Neuronal stem cell (in vitro differentiated cells): Measurements from ENCODE around the gene PARD3.

Source experiments
- DNase-seq: peaks from one replicate; pipeline ENCODE4 v3.0.0-alpha.2; 2013; ENCODE audit warnings: low spot score
- H2AFZ ChIP-seq: one replicate; pipeline ENCODE4 v1.6.1; 2013; ENCODE audit warnings: mild to moderate bottlenecking, low read length, inconsistent platforms
- H2AK5ac ChIP-seq: 2 replicates; pipeline ENCODE4 v1.6.1; 2013; ENCODE audit warnings: low read depth, mild to moderate bottlenecking, inconsistent platforms, low read length, moderate library complexity, mixed read lengths
- H2BK120ac ChIP-seq: 2 replicates; pipeline ENCODE4 v1.6.1; 2013; ENCODE audit warnings: low read depth, mild to moderate bottlenecking, inconsistent platforms, low read length, moderate library complexity, mixed read lengths
- H2BK12ac ChIP-seq: one replicate; pipeline ENCODE4 v1.6.1; 2013; ENCODE audit warnings: low read length, inconsistent platforms
- H2BK15ac ChIP-seq: 2 replicates; pipeline ENCODE4 v1.6.1; 2013; ENCODE audit warnings: mild to moderate bottlenecking, low read length, inconsistent platforms, mixed read lengths
- H2BK5ac ChIP-seq: one replicate; pipeline ENCODE4 v1.6.1; 2013; ENCODE audit warnings: inconsistent platforms, mild to moderate bottlenecking, low read length, moderate library complexity
- H3K14ac ChIP-seq: one replicate; pipeline ENCODE4 v1.6.1; 2013; ENCODE audit warnings: low read length, inconsistent platforms
- H3K18ac ChIP-seq: 2 replicates; pipeline ENCODE4 v1.6.1; 2013; ENCODE audit warnings: low read length, inconsistent platforms
- H3K23ac ChIP-seq: 2 replicates; pipeline ENCODE4 v1.6.1; 2013; ENCODE audit warnings: low read depth, mild to moderate bottlenecking, mixed read lengths, low read length, inconsistent platforms; ENCODE audit not compliant: poor library complexity
- H3K27ac ChIP-seq: replicated peaks from 3 replicates; pipeline ENCODE4 v1.5.1; 2013; ENCODE audit warnings: low read length, inconsistent platforms
- H3K27me3 ChIP-seq, 3 experiments: 2 replicates each; pipeline ENCODE4 v1.6.1; 2013; ENCODE audit warnings: low read length in 3 of 3, mild to moderate bottlenecking in 2 of 3, inconsistent platforms in 1 of 3, low read depth in 1 of 3, mixed read lengths in 1 of 3, moderate library complexity in 1 of 3; ENCODE audit not compliant: control insufficient read depth in 3 of 3, insufficient read depth in 3 of 3
- H3K36me3 ChIP-seq, 2 donors: replicated peaks in 1 of 2; 2 replicates each; pipeline ENCODE4 v1.6.1; 2013; ENCODE audit warnings: low read length in 2 of 2; ENCODE audit not compliant: control insufficient read depth in 2 of 2, insufficient read depth in 2 of 2
- H3K4ac ChIP-seq: 2 replicates; pipeline ENCODE4 v1.6.1; 2013; ENCODE audit warnings: inconsistent platforms, mild to moderate bottlenecking, low read length, moderate library complexity
- H3K4me1 ChIP-seq, 2 donors: 1 replicate in 1 of 2; 2 replicates in 1 of 2; pipeline ENCODE4 v1.6.1; 2013; ENCODE audit warnings: low read length in 2 of 2, low read depth in 1 of 2; ENCODE audit not compliant: control insufficient read depth in 2 of 2, insufficient read depth in 1 of 2
- H3K4me2 ChIP-seq: one replicate; pipeline ENCODE4 v1.6.1; 2013; ENCODE audit warnings: mild to moderate bottlenecking, low read length, inconsistent platforms; ENCODE audit not compliant: insufficient read depth, poor library complexity, severe bottlenecking
- H3K4me3 ChIP-seq, 2 donors: 2 replicates each; pipeline ENCODE4 v1.5.1; 2013; ENCODE audit warnings: low read length in 2 of 2, mild to moderate bottlenecking in 2 of 2, inconsistent platforms in 1 of 2, moderate library complexity in 1 of 2
- H3K79me1 ChIP-seq: one replicate; pipeline ENCODE4 v1.6.1; 2013; ENCODE audit warnings: low read depth, mild to moderate bottlenecking, inconsistent platforms, low read length, moderate library complexity
- H3K9ac ChIP-seq: one replicate; pipeline ENCODE4 v1.6.1; 2013; ENCODE audit warnings: mild to moderate bottlenecking, low read depth, low read length, inconsistent platforms; ENCODE audit not compliant: poor library complexity
- H3K9me3 ChIP-seq, 2 donors: replicated peaks in 1 of 2; 2 replicates each; pipeline versions ENCODE3 to v1.6.1; 2013; ENCODE audit warnings: low read length in 2 of 2, mild to moderate bottlenecking in 2 of 2, inconsistent platforms in 1 of 2, low read depth in 1 of 2, mixed read lengths in 1 of 2, moderate library complexity in 1 of 2; ENCODE audit not compliant: control insufficient read depth in 2 of 2, insufficient read depth in 1 of 2
- H4K8ac ChIP-seq: one replicate; pipeline ENCODE4 v1.6.1; 2013; ENCODE audit warnings: low read depth, mild to moderate bottlenecking, inconsistent platforms, low read length, moderate library complexity
- H4K91ac ChIP-seq: one replicate; pipeline ENCODE4 v1.6.1; 2013; ENCODE audit warnings: low read length, low read depth, mild to moderate bottlenecking, inconsistent platforms; ENCODE audit not compliant: poor library complexity
- WGBS, 2 donors: extraction: QIAGEN DNeasy Blood & Tissue Kit; methylation state at CpG; one replicate each; pipeline ENCODE4 v1.1.7; 2013; ENCODE audit warnings: missing lambda C conversion rate in 2 of 2, mixed read lengths in 1 of 2; ENCODE audit not compliant: insufficient read length in 2 of 2, insufficient replicate concordance in 1 of 2; ENCODE audit errors: extremely low coverage in 2 of 2; 5-methylcytosine and 5-hydroxymethylcytosine counted together

The PARD3 gene

DNA sequence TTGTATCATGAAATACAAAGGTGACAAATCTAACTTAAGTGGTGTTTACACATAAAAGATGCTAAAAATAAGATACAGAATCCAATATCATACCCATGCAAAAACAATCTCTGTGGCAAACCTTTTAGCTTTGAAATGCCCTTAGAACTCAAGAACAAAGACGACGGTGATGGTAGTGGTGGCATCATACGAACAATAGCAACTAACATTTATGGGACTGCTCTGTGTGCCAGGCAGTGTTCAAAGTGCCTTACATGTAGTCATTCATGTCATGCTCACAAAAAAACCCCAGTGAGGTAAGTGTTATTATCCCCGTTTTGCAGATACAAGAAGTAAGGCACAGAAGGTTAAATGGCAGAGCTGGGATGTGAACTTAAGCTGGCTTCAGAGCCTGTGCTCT lies 563.9 kb downstream of the PARD3 start:
- Histone ChIP-seq H3K4me3 (no peak overlapping the region), H3K27me3 (no peaks in the 10 kb centered on the region), H3K36me3 (peaks cover 0 to 2% of the 10 kb centered on the region in 2 donors), H3K27ac (no peak overlapping the region), H2BK120ac (no peak overlapping the region), H2BK12ac (no peak overlapping the region), H3K23ac (no peak overlapping the region), H3K9ac (no peak overlapping the region), H3K14ac (no peak overlapping the region), H3K18ac (no peak overlapping the region), H2BK15ac (no peak overlapping the region), H3K4ac (no peak overlapping the region), H3K4me2 (no peak overlapping the region), H2BK5ac (no peak overlapping the region), H2AFZ (no peak overlapping the region), H4K91ac (no peak overlapping the region), H3K9me3 (no peaks in the 10 kb centered on the region), H3K79me1 (no peaks in the 10 kb centered on the region), H2AK5ac (no peak overlapping the region), H3K4me1 (peaks cover 7 to 8% of the 10 kb centered on the region in 2 donors), H4K8ac (no peak overlapping the region)
- DNase-seq = no peak
- whole genome bisulfite sequencing, 2 donors = no CpG with 5 or more reads among the region's 4 CpGs

- no peak overlapping the region for H3K23ac ChIP-seq
- no peak overlapping the region for H2BK5ac ChIP-seq
- no peaks in the 10 kb centered on the region for H3K9me3 ChIP-seq
- no peak overlapping the region for H2BK120ac ChIP-seq
- no peak overlapping the region for H3K18ac ChIP-seq
- no peak overlapping the region for H3K4ac ChIP-seq
- H3K14ac ChIP-seq = no peak overlapping the region
- H2BK12ac ChIP-seq = no peak overlapping the region
- no peak overlapping the region for H3K27ac ChIP-seq
- peaks cover 7 to 8% of the 10 kb centered on the region in 2 donors for H3K4me1 ChIP-seq
- no CpG with 5 or more reads among the region's 3 CpGs for WGBS, 2 donors
- peaks cover 0 to 2% of the 10 kb centered on the region in 2 donors for H3K36me3 ChIP-seq
- H4K91ac ChIP-seq = no peak overlapping the region
- H3K4me2 ChIP-seq = no peak overlapping the region
- DNase-seq = no peak
- H2AFZ ChIP-seq = no peak overlapping the region
- H2AK5ac ChIP-seq = no peak overlapping the region
- no peak overlapping the region for H3K4me3 ChIP-seq
- H3K9ac ChIP-seq = no peak overlapping the region
- H2BK15ac ChIP-seq = no peak overlapping the region
- no peaks in the 10 kb centered on the region for H3K27me3 ChIP-seq
- no peaks in the 10 kb centered on the region for H3K79me1 ChIP-seq
- H4K8ac ChIP-seq = no peak overlapping the region
Observed at GRCh38 chr10:34250722-34251121, 564.4 kb downstream of the PARD3 start.

GRCh38 chr10:34249634-34250033 lies 565.5 kb downstream of the PARD3 start:
- Histone ChIP-seq H2BK15ac (no peak overlapping the region), H3K9ac (no peak overlapping the region), H3K27me3 (no peaks in the 10 kb centered on the region), H3K14ac (no peak overlapping the region), H3K79me1 (no peaks in the 10 kb centered on the region), H2BK12ac (no peak overlapping the region), H3K23ac (no peak overlapping the region), H3K27ac (no peak overlapping the region), H2BK5ac (no peak overlapping the region), H3K18ac (no peak overlapping the region), H3K36me3 (peaks cover 0 to 2% of the 10 kb centered on the region in 2 donors), H2AK5ac (no peak overlapping the region), H3K4me3 (no peak overlapping the region), H3K4me1 (peaks cover 2 to 7% of the 10 kb centered on the region in 2 donors), H4K8ac (no peak overlapping the region), H4K91ac (no peak overlapping the region), H3K9me3 (no peaks in the 10 kb centered on the region), H2BK120ac (no peak overlapping the region), H2AFZ (no peak overlapping the region), H3K4ac (no peak overlapping the region), H3K4me2 (no peak overlapping the region)
- no CpG with 5 or more reads among the region's 4 CpGs for WGBS, 2 donors
- DNase-seq = no peak

DNA sequence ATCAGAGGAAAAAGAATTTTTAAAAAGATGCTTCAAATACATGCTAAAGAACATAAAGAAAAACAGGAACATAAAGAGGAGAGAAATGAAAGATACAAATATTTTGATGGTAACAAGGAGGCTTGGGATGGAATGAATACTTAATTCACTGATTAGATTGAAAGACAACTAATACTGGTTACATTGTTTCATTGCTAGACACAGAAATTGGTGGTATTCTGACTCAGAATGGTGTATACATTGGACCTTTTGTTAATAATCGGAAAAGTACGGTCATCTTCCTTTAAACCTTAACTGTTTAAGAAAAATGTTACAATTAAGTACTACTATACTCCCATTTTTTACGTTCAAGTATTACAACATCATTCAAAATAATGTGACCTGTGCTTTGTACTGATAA lies 567.5 kb downstream of the PARD3 start:
- Histone ChIP-seq H3K4me2 (no peak overlapping the region), H2BK15ac (no peak overlapping the region), H2BK5ac (no peak overlapping the region), H3K27ac (no peak overlapping the region), H3K9ac (no peak overlapping the region), H2AK5ac (no peak overlapping the region), H2BK12ac (no peak overlapping the region), H3K4me3 (no peak overlapping the region), H3K23ac (no peak overlapping the region), H3K79me1 (no peaks in the 10 kb centered on the region), H3K14ac (no peak overlapping the region), H3K27me3 (no peaks in the 10 kb centered on the region), H4K8ac (no peak overlapping the region), H2AFZ (no peak overlapping the region), H3K4ac (no peak overlapping the region), H4K91ac (no peak overlapping the region), H3K4me1 (peaks cover 0 to 6% of the 10 kb centered on the region in 2 donors), H2BK120ac (no peak overlapping the region), H3K9me3 (no peaks in the 10 kb centered on the region), H3K36me3 (peaks cover 0 to 2% of the 10 kb centered on the region in 2 donors), H3K18ac (no peak overlapping the region)
- no peak for DNase-seq
- WGBS, 2 donors = no CpG with 5 or more reads among the region's 3 CpGs
